Astrocyte (in vitro differentiated cells and primary cell): ENCODE results near the gene KNOP1. TPM values are rescaled to one million over a fixed set of nuclear protein-coding genes. Genes with fewer than 3 reads are reported as not detected.

Experiments used
- DNase-seq: peaks from one replicate; pipeline ENCODE4 v3.0.0-alpha.2; 2010; ENCODE audit warnings: low read depth
- FAIRE-seq: peaks from 2 replicates; lab custom pipeline; 2011; peaks lifted over from hg19 to GRCh38; lab: Jason Lieb, UNC
- H2AFZ ChIP-seq: 2 replicates; pipeline ENCODE4 v1.6.0; 2012; ENCODE audit warnings: low read depth, low read length, inconsistent platforms
- H3K27ac ChIP-seq: 2 replicates; pipeline ENCODE4 v1.5.1; 2011; ENCODE audit warnings: low read depth, low read length, inconsistent platforms
- H3K27me3 ChIP-seq: 2 replicates; pipeline ENCODE4 v1.6.0; 2011; ENCODE audit warnings: low read length, inconsistent platforms; ENCODE audit not compliant: insufficient read depth
- H3K36me3 ChIP-seq: 2 replicates; pipeline ENCODE4 v1.5.1; 2011; ENCODE audit warnings: low read length, inconsistent platforms; ENCODE audit not compliant: insufficient read depth
- H3K4me1 ChIP-seq: 2 replicates; pipeline ENCODE4 v1.5.1; 2011; ENCODE audit warnings: low read length, inconsistent platforms; ENCODE audit not compliant: insufficient read depth
- H3K4me2 ChIP-seq: 2 replicates; pipeline ENCODE4 v1.6.0; 2012; ENCODE audit warnings: low read length, inconsistent platforms
- H3K4me3 ChIP-seq: 2 replicates; pipeline ENCODE4 v1.5.1; 2011; ENCODE audit warnings: low read depth, mild to moderate bottlenecking, low read length, inconsistent platforms; ENCODE audit not compliant: insufficient read depth
- H3K79me2 ChIP-seq: 2 replicates; pipeline ENCODE4 v1.6.0; 2012; ENCODE audit warnings: mild to moderate bottlenecking, low read length, inconsistent platforms; ENCODE audit not compliant: insufficient read depth
- H3K9ac ChIP-seq: 2 replicates; pipeline ENCODE4 v1.6.0; 2012; ENCODE audit warnings: mild to moderate bottlenecking, low read length, inconsistent platforms
- H3K9me3 ChIP-seq: 2 replicates; pipeline ENCODE4 v1.5.1; 2012; ENCODE audit warnings: low read depth, mild to moderate bottlenecking, low read length, inconsistent platforms; ENCODE audit not compliant: insufficient read depth
- H4K20me1 ChIP-seq: 2 replicates; pipeline ENCODE4 v1.6.0; 2012; ENCODE audit warnings: low read length, inconsistent platforms; ENCODE audit not compliant: insufficient read depth
- H3K27ac Mint-ChIP-seq: one replicate; pipeline ENCODE4 v1.8.0; 2021; ENCODE audit warnings: mild to moderate bottlenecking, mixed read lengths; ENCODE audit not compliant: unreplicated experiment
- H3K27me3 Mint-ChIP-seq: one replicate; pipeline ENCODE4 v1.8.0; 2021; ENCODE audit warnings: low read depth, mixed read lengths; ENCODE audit not compliant: unreplicated experiment
- H3K36me3 Mint-ChIP-seq: one replicate; pipeline ENCODE4 v1.8.0; 2021; ENCODE audit warnings: low read depth, mixed read lengths; ENCODE audit not compliant: unreplicated experiment
- H3K4me1 Mint-ChIP-seq: one replicate; pipeline ENCODE4 v1.8.0; 2021; ENCODE audit warnings: low read depth, mixed read lengths; ENCODE audit not compliant: unreplicated experiment
- H3K4me3 Mint-ChIP-seq: one replicate; pipeline ENCODE4 v1.8.0; 2021; ENCODE audit warnings: mild to moderate bottlenecking, moderate library complexity, mixed read lengths; ENCODE audit not compliant: unreplicated experiment
- H3K9me3 Mint-ChIP-seq: one replicate; pipeline ENCODE4 v1.8.0; 2021; ENCODE audit warnings: mild to moderate bottlenecking, mixed read lengths; ENCODE audit not compliant: unreplicated experiment
- CTCF ChIP-seq: IDR thresholded peaks from 2 replicates; pipeline ENCODE4 v1.5.1; 2011; ENCODE audit warnings: low read depth, mild to moderate bottlenecking, inconsistent platforms, low read length, moderate library complexity; ENCODE audit not compliant: insufficient read depth
- EZH2 ChIP-seq: IDR thresholded peaks from 2 replicates; pipeline ENCODE4 v1.6.1; 2012; ENCODE audit warnings: mild to moderate bottlenecking, low read length, inconsistent platforms; ENCODE audit not compliant: insufficient read depth
- total RNA-seq: library from RNA; stranded (reverse); gene quantifications from 2 replicates; pipeline ENCODE4 v1.2.1, GENCODE V29; 2021

The KNOP1 gene
- total RNA-seq, 1 donor from 2014 or later, result 22.9 TPM

- H3K36me3 Mint-ChIP-seq, result peaks cover 3% of the 10 kb centered on the region
- Histone ChIP-seq H3K27ac (no peak overlapping the region), H4K20me1 (no peaks in the 10 kb centered on the region), H2AFZ (no peak overlapping the region), H3K4me1 (no peaks in the 10 kb centered on the region), H3K27me3 (no peaks in the 10 kb centered on the region), H3K79me2 (no peaks in the 10 kb centered on the region), H3K9ac (no peak overlapping the region), H3K9me3 (no peaks in the 10 kb centered on the region), H3K36me3 (no peaks in the 10 kb centered on the region), H3K4me3 (no peak overlapping the region), H3K4me2 (peak overlapping the region; percentile 32)
- H3K4me3 Mint-ChIP-seq, result no peak overlapping the region
- H3K27ac Mint-ChIP-seq, result no peak overlapping the region
- no peaks in the 10 kb centered on the region for H3K27me3 Mint-ChIP-seq
- peaks cover 4% of the 10 kb centered on the region for H3K4me1 Mint-ChIP-seq
- no peak for FAIRE-seq
- no peaks in the 10 kb centered on the region for H3K9me3 Mint-ChIP-seq
- no peak for TF ChIP-seq CTCF
- TF ChIP-seq EZH2, result no peak
- peak; percentile 30 for DNase-seq
Observed at GRCh38 chr16:19745286-19746010, 27.4 kb upstream of the KNOP1 start.

GRCh38 chr16:19744670-19745069 is 26.6 kb upstream of the KNOP1 start:
- no peak for FAIRE-seq
- H4K20me1 ChIP-seq, result no peaks in the 10 kb centered on the region
- H3K27me3 Mint-ChIP-seq, result no peaks in the 10 kb centered on the region

More at GRCh38 chr16:19744670-19745069, 26.6 kb upstream of the KNOP1 start:
- no peaks in the 10 kb centered on the region for H3K27me3 ChIP-seq
- no peak overlapping the region for H2AFZ ChIP-seq
- H3K27ac ChIP-seq, result no peak overlapping the region
- DNase-seq, result no peak
- no peaks in the 10 kb centered on the region for H3K9me3 Mint-ChIP-seq
- no peak overlapping the region for H3K4me2 ChIP-seq
- H3K4me1 ChIP-seq, result no peaks in the 10 kb centered on the region
- no peak overlapping the region for H3K4me3 ChIP-seq
- no peak overlapping the region for H3K9ac ChIP-seq
- H3K9me3 ChIP-seq, result no peaks in the 10 kb centered on the region
- no peak overlapping the region for H3K27ac Mint-ChIP-seq
- no peak overlapping the region for H3K4me3 Mint-ChIP-seq
- peaks cover 3% of the 10 kb centered on the region for H3K36me3 ChIP-seq
- peaks cover 4% of the 10 kb centered on the region for H3K4me1 Mint-ChIP-seq
- TF ChIP-seq CTCF (no peak), EZH2 (no peak)
- H3K79me2 ChIP-seq, result no peaks in the 10 kb centered on the region
- peaks cover 4% of the 10 kb centered on the region for H3K36me3 Mint-ChIP-seq
